22Rv1 (cell line): ENCODE measurements around the gene RABGAP1.

Source experiments
- CTCF ChIP-seq: fragments of 450-650 bp; IDR thresholded peaks from 2 replicates; pipeline ENCODE4 v1.5.1; 2017; ENCODE audit warnings: mild to moderate bottlenecking
- ZFX ChIP-seq: fragments of 450-650 bp; IDR thresholded peaks from 2 replicates; pipeline ENCODE4 v1.6.1; 2017; ENCODE audit warnings: antibody characterized with exemption, borderline replicate concordance

- TF ChIP-seq CTCF: no peak
- TF ChIP-seq ZFX: no peak
These were observed 178.7 kb downstream of the RABGAP1 start for GRCh38 chr9:123119566-123119965.
